Neural progenitor cell (in vitro differentiated cells): ENCODE data around the gene FHOD1. TPM values are rescaled to one million over a fixed set of nuclear protein-coding genes. Genes with fewer than 3 reads are reported as not detected.

Experiments used
- DNase-seq: peaks from one replicate; pipeline ENCODE4 v3.0.0-alpha.2; 2016; ENCODE audit warnings: low spot score
- H2AFZ ChIP-seq: fragments of 200-600 bp; sonication (generic); replicated peaks from 2 replicates; pipeline ENCODE4 v1.6.1; 2016; ENCODE audit warnings: antibody characterized with exemption
- H3F3A ChIP-seq: fragments of 200-600 bp; sonication (generic); 2 replicates; pipeline ENCODE4 v1.6.1; 2016; ENCODE audit warnings: antibody characterized with exemption, low read depth
- H3K27ac ChIP-seq: fragments of 200-600 bp; sonication (generic); 2 replicates; pipeline ENCODE4 v1.5.1; 2016; ENCODE audit warnings: mild to moderate bottlenecking
- H3K27me3 ChIP-seq: fragments of 200-600 bp; sonication (generic); 2 replicates; pipeline ENCODE4 v1.6.1; 2016; ENCODE audit warnings: mild to moderate bottlenecking, moderate library complexity
- H3K36me3 ChIP-seq: fragments of 200-600 bp; sonication (generic); 2 replicates; pipeline ENCODE4 v1.5.1; 2016
- H3K4me1 ChIP-seq: fragments of 200-600 bp; sonication (generic); 2 replicates; pipeline ENCODE4 v1.6.1; 2016; ENCODE audit warnings: mixed run types
- H3K4me2 ChIP-seq: fragments of 200-600 bp; sonication (generic); 2 replicates; pipeline ENCODE4 v1.6.1; 2016
- H3K4me3 ChIP-seq: fragments of 200-600 bp; sonication (generic); 2 replicates; pipeline ENCODE4 v1.5.1; 2016
- H3K79me2 ChIP-seq: fragments of 200-600 bp; sonication (generic); 2 replicates; pipeline ENCODE4 v1.6.1; 2016; ENCODE audit warnings: low read depth
- H3K9ac ChIP-seq: fragments of 200-600 bp; sonication (generic); 2 replicates; pipeline ENCODE4 v1.6.1; 2016
- H3K9me3 ChIP-seq: fragments of 200-600 bp; sonication (generic); 2 replicates; pipeline ENCODE4 v1.5.1; 2016; ENCODE audit warnings: low read depth
- H4K20me1 ChIP-seq: fragments of 200-600 bp; sonication (generic); 2 replicates; pipeline ENCODE4 v1.6.1; 2016; ENCODE audit warnings: low read depth
- H3K27ac Mint-ChIP-seq: 3 replicates; pipeline ENCODE4 v1.8.0; 2021; ENCODE audit warnings: mixed read lengths
- H3K27me3 Mint-ChIP-seq: 2 replicates; pipeline ENCODE4 v1.8.0; 2022; ENCODE audit warnings: low read depth, mild to moderate bottlenecking, inconsistent platforms, moderate library complexity, mixed read lengths; ENCODE audit not compliant: insufficient read depth
- H3K36me3 Mint-ChIP-seq: 3 replicates; pipeline ENCODE4 v1.8.0; 2021; ENCODE audit warnings: mixed read lengths
- H3K4me1 Mint-ChIP-seq: 3 replicates; pipeline ENCODE4 v1.8.0; 2021; ENCODE audit warnings: mixed read lengths
- H3K4me3 Mint-ChIP-seq: 3 replicates; pipeline ENCODE4 v1.8.0; 2021; ENCODE audit warnings: mild to moderate bottlenecking, moderate library complexity, mixed read lengths
- H3K9me3 Mint-ChIP-seq: 3 replicates; pipeline ENCODE4 v1.8.0; 2020; ENCODE audit warnings: mixed read lengths
- CTCF ChIP-seq: fragments of 200-600 bp; sonication (generic); IDR thresholded peaks from 2 replicates; pipeline ENCODE4 v1.5.1; 2017; ENCODE audit warnings: antibody characterized with exemption, mild to moderate bottlenecking
- EZH2 ChIP-seq: fragments of 200-600 bp; sonication (generic); IDR thresholded peaks from 2 replicates; pipeline ENCODE4 v1.6.1; 2017; ENCODE audit warnings: antibody characterized with exemption, mild to moderate bottlenecking, moderate library complexity
- EZH2phosphoT487 ChIP-seq: fragments of 200-600 bp; sonication (generic); IDR thresholded peaks from 2 replicates; pipeline ENCODE4 v1.6.1; 2017; ENCODE audit warnings: antibody characterized with exemption
- total RNA-seq: library from RNA; depleted of rRNA; stranded (reverse); fragments of >200 nt; gene quantifications from 2 replicates; pipeline ENCODE4 v1.2.3, GENCODE V29; 2015; ENCODE audit warnings: low replicate concordance

The FHOD1 gene
- total RNA-seq, 1 donor from 2014 or later = 5.5 TPM

GRCh38 chr16:67237396-67238277 is 9.6 kb downstream of the FHOD1 start:
- DNase-seq = no peak
- H3K9me3 ChIP-seq = no peaks in the 10 kb centered on the region
- no peak overlapping the region for H3K27ac ChIP-seq
- H3K4me1 ChIP-seq = no peaks in the 10 kb centered on the region
- TF ChIP-seq EZH2 (no peak), EZH2phosphoT487 (no peak), CTCF (no peak)
- no peak overlapping the region for H2AFZ ChIP-seq
- no peak overlapping the region for H3K9ac ChIP-seq
- Mint-ChIP-seq H3K9me3 (no peaks in the 10 kb centered on the region), H3K36me3 (no peaks in the 10 kb centered on the region), H3K27ac (no peak overlapping the region), H3K27me3 (no peaks in the 10 kb centered on the region), H3K4me3 (no peak overlapping the region), H3K4me1 (peaks cover 8% of the 10 kb centered on the region)
- H3F3A ChIP-seq = no peaks in the 10 kb centered on the region
- no peaks in the 10 kb centered on the region for H4K20me1 ChIP-seq
- no peaks in the 10 kb centered on the region for H3K79me2 ChIP-seq
- H3K36me3 ChIP-seq = no peaks in the 10 kb centered on the region
- H3K4me2 ChIP-seq = no peak overlapping the region
- no peaks in the 10 kb centered on the region for H3K27me3 ChIP-seq
- no peak overlapping the region for H3K4me3 ChIP-seq

GRCh38 chr16:67236563-67237395 is 10.5 kb downstream of the FHOD1 start:
- peak; percentile 59 for DNase-seq
- Mint-ChIP-seq H3K27me3 (peaks cover 2% of the 10 kb centered on the region), H3K27ac (no peak overlapping the region)

More at GRCh38 chr16:67236563-67237395, 10.5 kb downstream of the FHOD1 start:
- Histone ChIP-seq H3K4me3 (no peak overlapping the region), H3K27ac (no peak overlapping the region), H3K9ac (no peak overlapping the region), H2AFZ (no peak overlapping the region), H3K4me1 (no peaks in the 10 kb centered on the region), H3K36me3 (no peaks in the 10 kb centered on the region), H3K4me2 (no peak overlapping the region), H4K20me1 (no peaks in the 10 kb centered on the region), H3K9me3 (no peaks in the 10 kb centered on the region), H3K27me3 (no peaks in the 10 kb centered on the region), H3K79me2 (no peaks in the 10 kb centered on the region), H3F3A (no peaks in the 10 kb centered on the region)
- TF ChIP-seq CTCF = no peak
- TF ChIP-seq EZH2phosphoT487 = no peak
- TF ChIP-seq EZH2 = no peak
- Mint-ChIP-seq H3K9me3 (no peaks in the 10 kb centered on the region), H3K4me3 (peak overlapping the region; percentile 5), H3K36me3 (no peaks in the 10 kb centered on the region), H3K4me1 (peaks cover 8% of the 10 kb centered on the region)
